Lower leg skin (tissue), 4 donors: Measurements from ENCODE around the gene DBF4B. TPM values are rescaled to one million over a fixed set of nuclear protein-coding genes. Genes with fewer than 3 reads are reported as not detected.
"Not testable (repeated sequence)": the region's sequence is repeated elsewhere in the genome, so short reads cannot be mapped to it uniquely, and the experiment has no call there.

Experiments
- DNase-seq, 2 donors: peaks; one replicate each; pipeline ENCODE4 v3.0.0-alpha.2; 2019; ENCODE audit warnings: low spot score in 2 of 2
- H3K4me3 ChIP-seq: fragments of 200-600 bp; sonication (generic); 2 replicates; pipeline ENCODE4 v1.5.1; 2017; ENCODE audit warnings: mild to moderate bottlenecking, low read depth; ENCODE audit not compliant: poor library complexity, severe bottlenecking
- POLR2A ChIP-seq, 2 donors: fragments of 450-650 bp; IDR thresholded peaks; one replicate each; pipeline ENCODE4 v1.6.1; 2016 to 2017; ENCODE audit warnings: antibody characterized with exemption in 2 of 2, mild to moderate bottlenecking in 1 of 2, moderate library complexity in 1 of 2
- WGBS, 2 donors: methylation state at CpG; one replicate each; pipeline ENCODE4 v1.1.5; 2018; 5-methylcytosine and 5-hydroxymethylcytosine counted together
- intact Hi-C: fragments of 100-400 bp; cut with DNase I; formaldehyde crosslinking; loops from one replicate; pipeline ENCODE4 v1.15.0; 2023; ENCODE audit warnings: low total_unique reads
- total RNA-seq, 4 donors: library from RNA; depleted of rRNA; stranded (reverse); fragments of >200 nt; gene quantifications; one replicate each; pipeline ENCODE4 v1.1.0, GENCODE V29; 2016
- TF ChIP-seq, protein P1 (sequence below), 3 donors: fragments of 450-650 bp; IDR thresholded peaks; one replicate each; pipeline ENCODE4 v1.5.1; 2016; ENCODE audit warnings: antibody characterized with exemption in 3 of 3, mild to moderate bottlenecking in 3 of 3, moderate library complexity in 2 of 3

Gene DBF4B
- total RNA-seq, 4 donors from 2014 or later, result 1.3 to 3.5 (median 2.1) TPM

DNA sequence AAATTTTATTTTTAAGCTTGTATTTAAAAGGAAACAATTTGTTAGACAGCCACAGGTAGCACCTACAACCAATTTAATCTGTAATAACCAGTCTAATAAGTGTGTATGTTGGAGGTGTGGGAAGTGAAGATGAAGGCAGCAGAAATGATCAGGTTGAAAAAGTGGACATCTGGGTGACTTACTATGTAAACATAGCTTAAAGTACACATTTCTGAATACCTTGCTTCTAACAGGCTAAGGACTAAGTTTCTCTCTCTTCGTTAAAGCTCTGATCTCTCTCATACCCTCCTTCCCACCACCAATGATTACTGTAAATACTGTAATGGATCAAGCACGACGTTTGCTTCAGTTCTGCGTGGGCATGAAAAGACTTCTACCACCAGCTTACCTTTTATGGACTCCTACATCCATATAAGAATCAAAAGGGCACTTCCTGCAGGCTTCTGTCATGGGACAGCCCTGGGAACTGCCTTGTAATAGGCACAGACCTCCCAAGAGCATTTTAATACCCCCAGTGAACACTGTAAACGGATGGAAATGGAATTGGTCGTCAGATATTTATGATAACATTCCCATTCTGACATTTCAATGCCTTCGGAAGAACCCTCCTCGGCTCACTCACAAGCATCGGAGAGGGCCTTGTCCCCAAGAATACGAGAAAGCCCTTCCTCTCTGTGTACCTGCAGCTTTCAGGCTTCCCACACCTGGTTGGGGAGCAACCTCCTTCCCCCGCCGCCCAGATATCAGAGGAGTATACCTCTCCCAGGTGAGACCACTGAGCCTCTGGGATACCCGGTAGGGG lies 19.6 kb upstream of the DBF4B start:
- intact Hi-C loops, result no loop called here

DNA sequence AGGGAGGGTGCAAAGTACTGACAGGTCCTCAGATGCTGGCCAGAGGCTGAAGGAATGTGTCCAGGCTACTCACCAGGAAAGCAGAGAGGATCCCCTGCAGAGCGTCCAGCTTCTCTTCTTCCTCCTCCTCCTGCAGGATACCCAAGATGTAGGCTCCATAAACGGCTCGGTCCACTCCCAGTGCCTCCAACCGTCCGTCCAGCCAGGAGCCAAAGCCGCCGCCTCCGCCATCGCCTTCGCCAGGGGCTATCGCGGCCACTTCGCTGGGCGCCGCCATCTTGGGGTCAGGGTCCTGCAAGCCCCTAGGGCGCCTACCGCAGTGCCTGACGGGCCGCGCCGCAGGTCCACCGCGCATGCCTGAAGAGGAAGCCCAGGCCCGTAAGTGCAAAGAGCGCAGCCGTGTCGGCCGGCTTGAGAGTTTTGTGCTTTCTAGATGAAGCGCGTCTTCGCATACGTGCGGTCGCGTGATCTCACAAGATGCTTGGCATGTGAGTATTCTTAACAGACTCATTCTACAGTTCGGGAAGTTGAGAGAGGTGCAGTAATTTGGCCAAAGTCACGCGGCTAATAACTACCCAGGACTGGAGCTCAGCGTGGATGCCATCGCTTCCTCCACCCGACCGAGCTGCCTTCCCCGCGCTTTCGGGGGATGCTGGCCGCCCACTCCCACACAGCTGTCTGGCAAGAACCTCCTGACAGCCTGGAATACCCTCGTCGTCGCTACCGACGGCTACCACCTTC lies 18.8 kb upstream of the DBF4B start, which contains the start of gene CCDC43:
Gene CCDC43, minus strand, starts transcription at position 300 of the 741 bp plus-strand sequence. Its CDS starts 23 bp downstream, at position 277.
- 0% methylated on average over 20 to 44 of the region's 51 CpGs for WGBS, 2 donors
- H3K4me3 ChIP-seq, result peak within 1 kb of the TSS; percentile 69
- peak; percentile 83 to 97 for DNase-seq
- intact Hi-C loops, result no loop called here
- no peak for TF ChIP-seq POLR2A (IDR thresholded peaks at IDR 0.05)

More for the DNA sequence above, 19.6 kb upstream of the DBF4B start:
- no peak for DNase-seq
- TF ChIP-seq, protein P1, sequence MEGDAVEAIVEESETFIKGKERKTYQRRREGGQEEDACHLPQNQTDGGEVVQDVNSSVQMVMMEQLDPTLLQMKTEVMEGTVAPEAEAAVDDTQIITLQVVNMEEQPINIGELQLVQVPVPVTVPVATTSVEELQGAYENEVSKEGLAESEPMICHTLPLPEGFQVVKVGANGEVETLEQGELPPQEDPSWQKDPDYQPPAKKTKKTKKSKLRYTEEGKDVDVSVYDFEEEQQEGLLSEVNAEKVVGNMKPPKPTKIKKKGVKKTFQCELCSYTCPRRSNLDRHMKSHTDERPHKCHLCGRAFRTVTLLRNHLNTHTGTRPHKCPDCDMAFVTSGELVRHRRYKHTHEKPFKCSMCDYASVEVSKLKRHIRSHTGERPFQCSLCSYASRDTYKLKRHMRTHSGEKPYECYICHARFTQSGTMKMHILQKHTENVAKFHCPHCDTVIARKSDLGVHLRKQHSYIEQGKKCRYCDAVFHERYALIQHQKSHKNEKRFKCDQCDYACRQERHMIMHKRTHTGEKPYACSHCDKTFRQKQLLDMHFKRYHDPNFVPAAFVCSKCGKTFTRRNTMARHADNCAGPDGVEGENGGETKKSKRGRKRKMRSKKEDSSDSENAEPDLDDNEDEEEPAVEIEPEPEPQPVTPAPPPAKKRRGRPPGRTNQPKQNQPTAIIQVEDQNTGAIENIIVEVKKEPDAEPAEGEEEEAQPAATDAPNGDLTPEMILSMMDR (IDR thresholded peaks at IDR 0.05), result no peak
- no peak for TF ChIP-seq POLR2A (IDR thresholded peaks at IDR 0.05)
- WGBS, 2 donors, result 2% methylated on average over 13 of the region's 13 CpGs
- H3K4me3 ChIP-seq, result peak overlapping the region; percentile 69

DNA sequence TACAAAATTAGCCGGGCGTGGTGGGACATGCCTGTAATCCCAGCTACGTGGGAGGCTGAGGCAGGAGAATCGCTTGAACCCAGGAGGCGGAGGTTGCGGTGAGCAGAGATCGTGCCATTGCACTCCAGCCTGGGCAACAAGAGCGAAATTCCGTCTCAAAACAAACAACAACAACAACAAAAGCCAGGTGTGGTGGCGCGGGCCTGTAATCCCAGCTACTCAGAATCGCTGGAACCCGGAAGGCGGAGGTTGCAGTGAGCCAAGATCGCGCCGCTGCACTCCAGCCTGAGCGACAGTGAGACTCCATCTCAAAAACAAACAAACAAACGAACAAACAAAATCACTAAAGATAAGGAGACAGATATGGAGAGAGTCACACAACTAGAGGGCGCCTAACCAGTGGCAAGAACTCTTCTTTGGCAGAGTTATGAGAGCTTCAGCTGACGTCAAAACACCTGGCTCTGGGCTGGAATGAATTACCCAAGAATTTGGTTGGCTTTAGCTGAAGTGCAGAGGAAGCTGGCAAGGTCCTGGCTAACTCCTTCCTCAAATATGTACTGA lies 17.6 kb upstream of the DBF4B start:
- H3K4me3 ChIP-seq, DNase-seq, intact Hi-C loops: not testable (repeated sequence)
- 76 to 77% methylated on average over 21 of the region's 21 CpGs for WGBS, 2 donors

DNA sequence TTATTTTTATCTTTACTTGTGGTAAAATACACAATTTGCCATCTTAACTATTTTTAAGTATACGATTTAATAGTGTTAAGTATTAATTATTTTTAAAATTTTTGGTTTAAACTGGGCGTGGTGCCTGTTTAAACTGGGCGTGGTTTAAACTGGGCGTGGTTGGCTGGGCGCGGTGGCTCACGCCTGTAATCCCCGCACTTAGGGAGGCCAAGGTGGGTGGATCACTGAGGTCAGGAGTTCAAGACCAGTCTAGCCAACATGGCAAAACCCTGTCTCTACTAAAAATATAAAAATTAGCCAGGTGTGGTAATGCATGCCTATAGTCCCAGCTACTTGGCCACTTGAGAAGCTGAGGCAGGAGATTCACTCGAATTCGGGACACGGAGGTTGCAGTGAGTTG lies 14.9 kb upstream of the DBF4B start:
- intact Hi-C loops, result no loop called here
- WGBS, 2 donors, result 61 to 65% methylated on average over 11 of the region's 11 CpGs
- no peak for DNase-seq
- no peak overlapping the region for H3K4me3 ChIP-seq
- TF ChIP-seq POLR2A (IDR thresholded peaks at IDR 0.05), result no peak
- TF ChIP-seq, protein P1 (IDR thresholded peaks at IDR 0.05), result no peak

DNA sequence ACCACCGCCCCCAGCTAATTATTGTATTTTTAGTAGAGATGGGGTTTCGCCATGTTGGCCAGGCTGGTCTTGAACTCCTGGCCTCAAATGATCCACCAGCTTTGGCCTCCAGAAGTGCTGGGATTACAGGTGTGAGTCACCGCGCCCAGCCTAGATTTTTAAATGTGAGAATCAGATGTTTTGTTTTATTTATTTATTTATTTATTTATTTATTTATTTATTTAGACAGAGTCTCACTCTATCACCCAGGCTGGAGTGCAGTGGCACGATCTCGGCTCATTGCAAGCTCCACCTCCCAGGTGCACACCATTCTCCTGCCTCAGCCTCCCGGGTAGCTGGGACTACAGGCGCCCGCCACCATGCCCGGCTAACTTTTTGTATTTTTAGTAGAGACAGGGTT lies 8.2 kb upstream of the DBF4B start:
- DNase-seq, H3K4me3 ChIP-seq, intact Hi-C loops: not testable (repeated sequence)
- WGBS, 2 donors, result 91 to 92% methylated on average over 10 of the region's 10 CpGs

DNA sequence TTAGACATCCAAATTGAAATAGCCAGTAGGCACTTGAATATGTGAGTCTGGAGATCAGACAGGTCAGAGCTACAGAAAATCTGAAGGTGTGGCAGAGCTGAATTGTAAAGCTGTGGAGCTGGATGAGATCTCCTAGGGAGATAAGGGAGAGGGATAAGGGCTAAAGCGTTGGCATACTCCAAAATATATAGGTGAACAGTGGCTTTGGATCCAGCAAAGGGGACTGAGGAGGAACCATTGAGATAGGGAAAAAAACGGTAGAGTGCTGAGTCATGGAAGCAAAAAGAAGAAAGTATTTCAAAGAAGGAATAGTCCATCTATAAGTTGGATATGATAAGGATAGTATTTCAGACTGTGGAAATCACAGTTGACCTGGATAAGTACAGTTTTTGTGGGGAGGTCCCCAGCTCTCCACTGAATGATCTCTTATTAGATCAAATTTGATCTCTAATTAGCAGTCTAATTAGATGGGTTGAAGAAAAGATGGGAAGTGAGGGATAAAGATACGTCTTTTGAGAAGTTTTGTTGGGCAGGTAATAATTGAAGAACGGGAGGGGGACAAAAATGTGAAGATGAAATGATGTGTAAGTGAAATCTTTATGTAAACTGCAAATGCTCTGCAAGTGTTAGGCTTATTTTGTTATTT lies 587 bp upstream of the DBF4B start:
- TF ChIP-seq POLR2A (IDR thresholded peaks at IDR 0.05), result no peak
- TF ChIP-seq, protein P1 (IDR thresholded peaks at IDR 0.05), result no peak
- intact Hi-C loops, result no loop called here
- DNase-seq, result no peak
- WGBS, 2 donors, result 19 to 21% methylated on average over 4 of the region's 4 CpGs
- H3K4me3 ChIP-seq, result peak overlapping the region; percentile 95

DNA sequence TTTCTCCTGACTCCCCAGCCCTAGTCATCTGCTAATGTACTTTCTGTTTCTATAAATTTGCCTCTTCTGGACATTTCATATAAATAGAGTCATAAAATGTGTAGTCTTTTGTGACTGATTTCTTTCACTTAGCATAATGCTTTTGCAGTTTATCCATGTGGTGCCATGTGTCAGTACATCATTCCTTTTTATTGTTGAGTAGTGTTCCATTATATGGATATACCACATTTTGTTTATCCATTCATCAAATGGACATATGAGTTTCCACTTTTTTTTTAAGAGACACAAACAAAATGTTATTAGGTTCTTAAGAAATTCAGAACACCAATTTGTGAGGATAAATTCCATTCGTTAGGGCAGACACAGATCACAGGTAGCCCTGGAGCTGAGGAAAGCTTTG lies 11.0 kb downstream of the DBF4B start:
- intact Hi-C loops, result no loop called here
- WGBS, 2 donors, result 93 to 97% methylated on average over 1 of the region's 1 CpG
- H3K4me3 ChIP-seq, result no peak overlapping the region
- TF ChIP-seq, protein P1 (IDR thresholded peaks at IDR 0.05), result no peak
- no peak for TF ChIP-seq POLR2A (IDR thresholded peaks at IDR 0.05)
- DNase-seq, result no peak
